HG03045 (cell line): ENCODE measurements around the gene RASGRF1.
"Not testable (repeated sequence)": the region's sequence is repeated elsewhere in the genome, so short reads cannot be mapped to it uniquely, and the experiment has no call there.

ENCODE experiments used
- ATAC-seq: cut with Tn5 transposase; IDR thresholded peaks from one replicate; pipeline ENCODE4 v1.9.1; 2021; ENCODE audit warnings: mild to moderate bottlenecking, moderate library complexity; ENCODE audit not compliant: unreplicated experiment

Gene RASGRF1

GRCh38 chr15:79090487-79091203 is at the start of gene RASGRF1:
RASGRF1 (minus strand) TSS chr15:79090780; CDS start chr15:79090498, 282 bp downstream.
- no peak for ATAC-seq

GRCh38 chr15:79136434-79137046 is 46.0 kb upstream of the RASGRF1 start:
- no peak for ATAC-seq

GRCh38 chr15:79133309-79133708 is 42.7 kb upstream of the RASGRF1 start:
- no peak for ATAC-seq

- no peak for ATAC-seq
Measured at GRCh38 chr15:79132770-79133169, 42.2 kb upstream of the RASGRF1 start.

GRCh38 chr15:79132361-79132760 is 41.8 kb upstream of the RASGRF1 start:
- ATAC-seq, result no peak

DNA sequence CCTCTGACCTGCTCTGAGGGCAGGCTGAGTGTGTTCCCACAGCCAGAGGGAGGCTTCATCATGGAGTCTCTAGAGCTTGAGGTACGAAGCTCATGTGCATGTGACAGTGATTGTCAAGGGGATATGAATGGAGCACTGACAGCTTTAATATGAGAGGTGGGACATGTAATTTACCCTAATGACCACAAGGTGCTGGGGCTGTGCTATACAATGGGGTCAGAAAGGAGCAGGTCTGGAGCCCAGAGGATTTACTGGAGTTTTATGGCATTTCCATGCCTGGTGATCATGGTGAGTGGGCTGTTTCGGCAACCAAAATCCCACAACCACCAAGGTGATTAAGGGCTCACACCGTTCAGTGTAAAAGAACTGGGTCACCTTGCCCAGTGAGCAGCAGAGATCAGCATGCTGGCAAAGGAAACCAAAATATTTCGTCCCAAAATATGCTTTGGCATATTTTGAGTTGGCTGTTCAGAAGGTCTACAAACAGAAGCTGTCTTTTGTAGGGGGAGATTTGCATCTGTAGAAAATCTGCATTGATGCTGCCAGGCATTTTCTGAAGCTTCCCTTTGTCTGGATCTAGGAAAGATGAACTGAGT is 40.1 kb upstream of the RASGRF1 start:
- no peak for ATAC-seq

- no peak for ATAC-seq
Measured at GRCh38 chr15:79129235-79129634, 38.7 kb upstream of the RASGRF1 start.

GRCh38 chr15:79128556-79128955 is 38.0 kb upstream of the RASGRF1 start:
- ATAC-seq, result no peak

GRCh38 chr15:79124388-79124787 is 33.8 kb upstream of the RASGRF1 start:
- ATAC-seq, result no peak

- ATAC-seq, result no peak
Measured at GRCh38 chr15:79122991-79123390, 32.4 kb upstream of the RASGRF1 start.

GRCh38 chr15:79122391-79122790 is 31.8 kb upstream of the RASGRF1 start:
- no peak for ATAC-seq

DNA sequence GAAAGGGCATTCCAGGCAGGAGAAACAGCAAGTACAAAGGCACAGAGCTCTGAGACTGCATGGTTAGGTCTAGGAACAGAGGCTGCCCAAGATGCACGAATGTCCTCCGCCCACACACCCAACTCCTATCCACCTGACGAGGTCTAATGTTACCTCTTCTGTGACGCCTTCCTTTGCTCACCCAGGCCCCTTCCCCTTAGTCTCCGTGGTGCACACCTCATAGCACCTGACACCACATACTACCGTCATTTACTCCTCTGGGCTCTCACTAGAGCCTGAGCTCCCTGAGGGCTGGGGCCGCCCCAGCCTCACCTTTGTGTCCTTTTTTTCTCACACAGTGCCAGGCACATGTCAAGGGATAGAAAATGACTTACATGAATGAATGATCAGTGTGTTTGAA is 31.0 kb upstream of the RASGRF1 start:
- no peak for ATAC-seq

GRCh38 chr15:79117442-79118204 is 27.0 kb upstream of the RASGRF1 start:
- no peak for ATAC-seq

DNA sequence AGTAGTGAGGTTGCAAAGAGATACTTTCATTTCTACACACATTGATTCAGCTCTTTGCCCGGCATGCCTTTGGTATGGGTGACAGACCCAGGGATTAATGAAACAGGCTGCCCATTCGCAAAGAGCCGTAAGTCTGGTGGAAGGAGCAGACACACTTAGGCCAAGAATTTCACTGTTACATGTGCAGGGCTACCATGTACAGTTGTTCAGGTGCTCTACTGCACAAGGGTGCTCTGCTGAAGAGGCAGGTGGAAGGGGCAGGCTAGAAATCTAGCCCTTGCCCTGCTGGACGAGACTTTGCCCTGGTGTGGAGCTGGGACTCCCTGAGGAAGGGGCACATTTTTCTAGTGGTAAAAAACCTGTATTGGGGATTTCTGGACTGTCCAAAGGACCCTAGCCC is 26.2 kb upstream of the RASGRF1 start:
- ATAC-seq, result no peak

- ATAC-seq, result no peak
Measured at GRCh38 chr15:79115986-79116665, 25.5 kb upstream of the RASGRF1 start.

GRCh38 chr15:79113831-79114230 is 23.3 kb upstream of the RASGRF1 start:
- ATAC-seq, result no peak

- ATAC-seq, result not testable (repeated sequence)
Measured at GRCh38 chr15:79111404-79111803, 20.8 kb upstream of the RASGRF1 start.

GRCh38 chr15:79105141-79105540 is 14.6 kb upstream of the RASGRF1 start:
- no peak for ATAC-seq

- ATAC-seq, result no peak
Measured at GRCh38 chr15:79102595-79102994, 12.0 kb upstream of the RASGRF1 start.

GRCh38 chr15:79101866-79102581 is 11.4 kb upstream of the RASGRF1 start:
- ATAC-seq, result no peak
